Cortex of kidney (tissue), 1 donor: ENCODE results near the gene AHNAK2.

ENCODE experiments used
- DNase-seq: peaks from one replicate; lab custom pipeline; 2025; lab: John Stamatoyannopoulos, UW

The AHNAK2 gene

GRCh38 chr14:104939666-104940410 is 38.3 kb downstream of the AHNAK2 start:
- DNase-seq, result no peak

GRCh38 chr14:104938960-104939359 is 39.2 kb downstream of the AHNAK2 start:
- DNase-seq, result no peak

GRCh38 chr14:104938436-104938835 is 39.7 kb downstream of the AHNAK2 start:
- no peak for DNase-seq

DNA sequence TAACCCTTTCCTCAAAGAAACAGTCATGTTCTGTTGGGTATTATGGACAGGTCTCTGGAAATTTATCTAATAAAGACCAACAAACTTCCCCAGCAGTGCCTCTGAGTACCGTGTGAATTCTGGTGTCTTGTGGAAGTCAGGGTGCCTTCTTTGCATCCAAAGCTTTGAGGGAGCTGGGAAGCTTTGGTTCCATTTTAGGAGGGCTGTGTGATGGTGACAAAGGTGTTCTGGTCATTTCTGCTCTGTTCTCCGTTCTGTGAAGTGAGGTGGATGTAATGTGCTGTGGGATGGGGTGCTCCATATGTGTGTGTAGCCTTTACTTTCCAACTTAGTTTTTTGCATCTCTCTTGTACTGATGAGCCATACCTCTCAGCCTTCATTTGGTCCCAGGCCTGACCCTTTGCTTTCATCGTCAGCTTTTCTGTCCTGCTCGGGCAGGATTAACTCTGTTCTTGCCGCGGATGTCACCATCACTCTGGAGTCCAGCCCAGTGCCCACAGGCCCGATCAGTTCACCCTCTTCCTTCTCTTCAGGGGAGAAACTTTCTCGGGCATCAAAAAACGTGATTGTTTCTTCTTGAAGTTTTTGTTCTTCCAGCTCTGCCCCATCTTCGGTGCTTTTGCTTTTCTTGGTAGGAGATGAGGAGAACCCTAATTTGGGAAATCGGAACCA is 40.3 kb downstream of the AHNAK2 start:
- no peak for DNase-seq

DNA sequence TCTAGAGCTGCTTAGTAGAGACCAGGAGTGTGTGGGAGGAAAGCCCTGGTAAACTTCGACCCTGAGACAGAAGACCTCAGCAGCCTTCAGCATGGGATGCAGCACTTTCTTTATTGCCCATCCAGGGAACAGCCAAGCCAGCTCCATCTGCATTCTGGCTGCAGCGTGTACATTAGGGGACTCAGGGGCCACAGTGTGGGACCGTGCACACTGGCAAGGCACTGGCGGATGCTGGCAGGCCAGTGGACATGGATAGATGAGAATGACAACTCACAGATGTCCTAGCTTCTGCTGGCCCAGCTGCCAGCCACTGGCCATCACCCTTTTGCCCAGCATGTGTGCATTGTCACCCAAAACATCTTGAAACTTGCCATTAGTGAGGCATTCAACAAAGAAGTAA is 41.0 kb downstream of the AHNAK2 start:
- DNase-seq, result no peak

DNA sequence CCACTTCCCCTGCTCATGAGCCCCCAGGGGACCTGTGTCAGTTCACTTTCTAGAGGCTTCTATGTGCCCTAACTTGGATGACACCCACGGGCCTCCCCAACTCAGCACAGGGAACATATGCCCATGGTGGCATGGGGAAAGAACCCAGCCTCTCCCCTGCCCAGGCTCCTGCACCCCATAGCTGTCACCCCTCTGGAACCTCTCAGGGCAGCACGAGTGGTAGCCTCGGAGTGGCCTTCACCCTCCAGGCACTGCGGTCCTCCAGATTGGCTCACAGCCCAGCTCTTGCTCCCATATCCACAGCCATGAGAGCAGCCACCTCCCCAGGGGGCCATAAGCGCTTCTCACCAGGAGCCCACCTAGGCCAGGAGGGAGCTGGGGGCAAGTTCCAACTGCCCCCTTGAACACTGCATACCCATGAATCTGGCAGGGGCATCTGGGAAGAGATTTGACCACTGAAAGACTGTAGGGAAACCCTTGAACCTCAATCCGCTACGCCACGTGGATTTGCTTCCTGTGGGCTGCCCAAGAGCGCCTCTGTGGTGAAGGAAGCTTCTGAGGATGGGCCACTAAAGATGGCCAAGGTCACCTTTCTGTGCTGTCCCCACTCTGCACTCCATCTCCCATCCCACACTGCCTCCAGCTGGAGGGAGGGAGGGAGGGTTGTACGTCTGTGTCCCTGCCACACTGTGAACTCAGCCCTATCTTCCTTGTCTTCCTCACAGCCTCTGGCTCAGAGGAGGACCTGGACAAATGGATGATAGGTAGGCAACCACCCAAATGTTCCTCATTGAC is 41.6 kb downstream of the AHNAK2 start:
- no peak for DNase-seq

GRCh38 chr14:104935955-104936354 is 42.2 kb downstream of the AHNAK2 start:
- DNase-seq, result no peak

DNA sequence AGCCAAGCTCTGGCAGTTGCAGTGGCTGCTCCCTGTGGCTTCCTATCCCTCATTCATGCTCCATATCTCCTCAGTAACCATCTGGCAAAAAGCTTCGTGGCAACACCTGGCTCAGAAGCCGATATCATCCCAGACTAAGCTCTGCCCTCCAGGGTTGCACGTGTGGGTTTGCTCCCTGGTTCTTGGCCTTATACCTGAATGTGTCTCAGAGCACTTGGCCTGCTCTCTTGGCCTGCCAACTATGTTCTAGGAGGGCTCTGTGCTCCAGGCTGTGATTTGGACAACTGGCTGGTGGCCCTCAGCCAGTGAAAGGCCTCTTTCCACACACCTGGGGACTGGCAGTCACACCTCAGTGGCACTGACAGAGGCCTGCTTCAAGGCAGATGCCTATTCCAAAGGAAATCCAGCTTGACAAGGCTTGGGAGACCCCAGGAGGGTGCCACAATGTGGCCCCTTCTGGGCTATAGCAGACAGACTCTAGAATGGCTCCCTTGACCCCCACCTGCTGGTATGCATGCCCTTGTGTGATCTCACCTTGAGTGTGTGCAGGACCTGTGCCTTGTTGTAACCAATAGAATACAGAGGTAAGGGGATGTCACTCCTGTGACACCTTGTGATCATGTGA is 43.0 kb downstream of the AHNAK2 start:
- DNase-seq, result no peak

GRCh38 chr14:104933746-104934733 is 44.1 kb downstream of the AHNAK2 start:
- no peak for DNase-seq

DNA sequence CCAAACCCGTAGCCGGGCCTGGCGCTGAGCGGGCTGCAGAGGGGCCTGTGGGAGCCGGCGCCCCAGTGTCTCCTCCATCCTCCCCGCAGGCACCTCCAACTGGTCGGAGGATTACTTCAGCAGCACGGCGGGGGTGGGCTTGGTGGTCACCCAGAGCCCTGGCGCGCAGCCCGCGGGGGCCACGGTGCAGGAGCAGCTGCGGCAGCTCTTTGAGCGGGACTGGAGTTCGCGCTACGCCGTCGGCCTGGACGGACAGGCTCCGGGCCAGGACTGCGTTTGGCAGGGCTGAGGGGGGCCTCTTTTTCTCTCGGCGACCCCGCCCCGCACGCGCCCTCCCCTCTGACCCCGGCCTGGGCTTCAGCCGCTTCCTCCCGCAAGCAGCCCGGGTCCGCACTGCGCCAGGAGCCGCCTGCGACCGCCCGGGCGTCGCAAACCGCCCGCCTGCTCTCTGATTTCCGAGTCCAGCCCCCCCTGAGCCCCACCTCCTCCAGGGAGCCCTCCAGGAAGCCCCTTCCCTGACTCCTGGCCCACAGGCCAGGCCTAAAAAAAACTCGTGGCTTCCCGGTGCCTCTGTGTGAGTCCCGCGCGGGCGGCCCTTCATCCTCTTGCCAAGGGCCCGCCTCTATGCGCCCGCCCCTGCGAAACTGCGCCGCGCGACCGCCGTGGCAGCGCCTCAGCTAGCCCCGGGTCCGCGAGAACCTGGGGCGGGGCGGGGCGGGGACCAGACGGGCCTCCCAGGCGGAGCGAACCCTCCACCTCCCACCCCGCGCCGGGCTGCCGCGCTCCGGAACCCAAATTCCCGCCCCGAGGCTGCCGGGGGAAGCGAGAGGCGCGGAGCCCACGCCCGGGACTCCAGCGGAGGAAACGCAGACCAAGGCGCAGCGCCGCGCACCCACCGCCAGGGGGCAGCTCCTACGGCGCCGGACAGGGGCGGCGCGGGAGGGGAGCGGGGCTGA is 45.2 kb downstream of the AHNAK2 start:
- no peak for DNase-seq

- no peak for DNase-seq
These were observed 46.2 kb downstream of the AHNAK2 start for GRCh38 chr14:104931771-104932675.

GRCh38 chr14:104931304-104931770 is 46.8 kb downstream of the AHNAK2 start:
- DNase-seq, result no peak

DNA sequence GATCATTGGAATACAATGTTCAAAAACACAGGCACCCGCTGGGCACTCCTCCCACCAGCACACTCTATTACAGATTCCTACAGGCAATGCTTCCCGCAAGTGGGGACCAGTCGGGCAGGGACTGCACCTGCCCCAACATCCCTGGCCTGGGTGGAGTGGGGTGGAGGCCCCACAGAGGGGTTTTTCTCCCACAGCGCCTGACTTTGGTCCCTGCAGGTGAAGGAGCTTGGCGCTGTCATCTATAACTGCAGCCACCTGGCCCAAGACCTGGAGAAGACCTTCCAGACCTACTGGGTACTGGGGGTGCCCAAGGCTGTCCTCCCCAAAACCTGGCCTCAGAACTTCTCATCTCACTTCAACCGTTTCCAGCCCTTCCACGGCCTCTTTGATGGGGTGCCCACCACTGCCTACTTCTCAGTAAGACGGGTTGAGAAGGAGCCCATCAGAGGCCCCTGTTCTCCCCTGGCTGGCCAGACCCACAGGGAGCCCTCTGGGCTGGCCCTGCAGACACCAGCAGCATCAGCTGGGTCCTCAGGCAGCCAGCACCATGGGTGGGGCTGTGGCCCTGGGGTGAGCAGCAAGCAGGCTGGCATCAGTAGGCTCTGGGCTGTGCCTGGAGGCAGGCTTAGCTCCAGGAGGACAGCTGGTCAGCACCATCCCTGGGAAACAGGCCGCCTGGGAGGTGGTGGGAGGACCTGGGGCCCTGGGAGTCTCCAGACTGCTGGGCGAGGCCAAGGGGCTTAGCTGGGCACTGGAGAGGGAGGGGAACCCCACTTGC is 47.5 kb downstream of the AHNAK2 start:
- DNase-seq, result no peak

DNA sequence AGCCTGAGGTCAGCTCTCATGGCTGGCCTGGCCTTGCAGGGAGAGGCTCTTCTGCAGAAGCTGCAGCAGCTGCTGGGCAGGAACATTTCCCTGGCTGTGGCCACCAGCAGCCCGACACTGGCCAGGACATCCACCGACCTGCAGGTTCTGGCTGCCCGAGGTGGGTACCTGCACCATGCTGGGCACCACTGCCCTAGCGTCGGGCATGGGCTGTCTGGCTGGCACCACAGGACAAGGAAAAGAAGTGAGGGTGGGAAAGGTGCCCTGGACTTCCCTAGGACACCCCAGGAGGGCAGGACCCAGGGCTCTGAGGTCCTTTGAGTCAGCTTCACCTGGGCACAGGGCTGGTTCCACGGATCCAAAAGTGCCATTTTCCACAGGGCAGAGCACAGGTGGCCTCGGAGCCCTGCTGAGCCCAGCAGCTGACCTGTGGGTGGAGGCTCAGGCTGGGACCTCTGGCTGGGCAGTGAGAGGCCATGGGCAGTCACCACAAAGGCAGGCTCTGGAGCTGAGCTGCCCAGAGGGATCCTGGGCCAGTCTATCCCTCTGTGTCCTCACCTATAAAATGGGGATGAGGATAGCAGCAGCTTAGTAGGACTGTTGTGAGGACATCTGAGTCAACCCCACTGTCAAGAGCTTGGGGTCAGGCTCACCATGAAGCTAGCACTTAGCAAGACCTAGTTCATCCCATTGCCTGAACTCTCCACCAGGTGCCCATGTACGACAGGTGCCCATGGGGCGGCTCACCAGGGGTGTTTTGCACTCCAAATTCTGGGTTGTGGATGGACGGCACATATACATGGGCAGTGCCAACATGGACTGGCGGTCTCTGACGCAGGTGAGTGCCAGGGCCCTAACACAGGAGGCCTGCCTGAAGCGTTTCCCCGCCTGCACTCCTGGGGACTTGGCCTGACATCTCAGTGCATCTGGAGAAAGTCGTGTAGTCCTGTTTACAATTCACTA is 48.6 kb downstream of the AHNAK2 start:
- DNase-seq, result no peak

GRCh38 chr14:104928391-104929133 is 49.6 kb downstream of the AHNAK2 start:
- no peak for DNase-seq

DNA sequence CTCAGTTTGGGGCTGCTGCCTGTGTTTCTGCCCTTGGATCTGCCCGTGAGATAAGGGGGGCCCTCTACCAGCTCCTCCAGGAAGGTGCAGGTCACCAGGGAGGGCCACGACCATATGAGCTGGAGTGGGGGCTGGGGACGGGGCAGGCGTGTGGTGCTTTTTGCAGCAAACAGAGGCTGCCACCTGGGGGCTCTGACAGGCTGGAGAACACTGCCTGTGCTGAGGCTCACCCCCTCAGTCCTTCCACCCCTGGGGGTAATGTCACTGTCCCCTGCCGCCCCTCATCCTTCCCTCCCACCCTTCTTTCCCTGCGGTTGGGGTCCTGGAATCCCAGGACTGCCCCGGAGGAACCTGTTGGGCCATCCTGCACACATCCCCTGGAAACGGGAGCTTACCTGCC is 50.3 kb downstream of the AHNAK2 start:
- DNase-seq, result no peak
